Transverse colon (tissue), 4 donors: ENCODE results near the gene HES7.

ENCODE experiments used
- CTCF ChIP-seq, 5 experiments: fragments of 200-600 bp in 3 of 5; fragments of 450-650 bp in 2 of 5; sonication (generic) in 3 of 5; IDR thresholded peaks; 1 replicate in 2 of 5; 2 replicates in 3 of 5; pipeline ENCODE4 v1.5.1; 2016 to 2017; ENCODE audit warnings: antibody characterized with exemption in 5 of 5, inconsistent platforms in 3 of 5, mild to moderate bottlenecking in 2 of 5, moderate library complexity in 1 of 5
- POLR2AphosphoS5 ChIP-seq, 3 donors: sonication (generic); formaldehyde crosslinking; IDR thresholded peaks; one replicate each; pipeline ENCODE4 v1.6.1; 2016; ENCODE audit warnings: antibody characterized with exemption in 3 of 3

GRCh38 chr17:8153031-8153451 is 29.1 kb upstream of the HES7 start:
- no peak for TF ChIP-seq CTCF (IDR thresholded peaks at IDR 0.05)
- no peak for TF ChIP-seq POLR2AphosphoS5 (IDR thresholded peaks at IDR 0.05)
